ENCODE results near the gene ZSWIM1.

The ZSWIM1 gene

GRCh38 chr20:45850238-45850637, 30.8 kb upstream of the ZSWIM1 start:
- Histone ChIP-seq H3F3A (ENCODE audit: insufficient read depth, low read length) (no peaks in the 10 kb centered on the region), H3K79me2 (ENCODE audit: low read length) (peaks cover 9% of the 10 kb centered on the region)
- TF ChIP-seq EZH2phosphoT487 (IDR thresholded peaks at IDR 0.05; ENCODE audit: low read length), result no peak
- TF ChIP-seq EZH2 (optimal IDR thresholded peaks at IDR 0.05; ENCODE audit: low read depth, low read length), result no peak
- TF ChIP-seq, protein P1, sequence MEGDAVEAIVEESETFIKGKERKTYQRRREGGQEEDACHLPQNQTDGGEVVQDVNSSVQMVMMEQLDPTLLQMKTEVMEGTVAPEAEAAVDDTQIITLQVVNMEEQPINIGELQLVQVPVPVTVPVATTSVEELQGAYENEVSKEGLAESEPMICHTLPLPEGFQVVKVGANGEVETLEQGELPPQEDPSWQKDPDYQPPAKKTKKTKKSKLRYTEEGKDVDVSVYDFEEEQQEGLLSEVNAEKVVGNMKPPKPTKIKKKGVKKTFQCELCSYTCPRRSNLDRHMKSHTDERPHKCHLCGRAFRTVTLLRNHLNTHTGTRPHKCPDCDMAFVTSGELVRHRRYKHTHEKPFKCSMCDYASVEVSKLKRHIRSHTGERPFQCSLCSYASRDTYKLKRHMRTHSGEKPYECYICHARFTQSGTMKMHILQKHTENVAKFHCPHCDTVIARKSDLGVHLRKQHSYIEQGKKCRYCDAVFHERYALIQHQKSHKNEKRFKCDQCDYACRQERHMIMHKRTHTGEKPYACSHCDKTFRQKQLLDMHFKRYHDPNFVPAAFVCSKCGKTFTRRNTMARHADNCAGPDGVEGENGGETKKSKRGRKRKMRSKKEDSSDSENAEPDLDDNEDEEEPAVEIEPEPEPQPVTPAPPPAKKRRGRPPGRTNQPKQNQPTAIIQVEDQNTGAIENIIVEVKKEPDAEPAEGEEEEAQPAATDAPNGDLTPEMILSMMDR (IDR thresholded peaks at IDR 0.05; ENCODE audit: low read length), result no peak

GRCh38 chr20:45850926-45851325, 30.1 kb upstream of the ZSWIM1 start:
- Histone ChIP-seq H3K9ac (ENCODE audit: low read length) (no peak overlapping the region), H3K4me3 (ENCODE audit: low read length) (no peak overlapping the region), H3K27ac (ENCODE audit: low read length) (no peak overlapping the region), H4K20me1 (ENCODE audit: insufficient read depth, low read length) (no peaks in the 10 kb centered on the region), H3K4me1 (ENCODE audit: low read length) (no peaks in the 10 kb centered on the region; the same call in 1 of the 2 replicates), H3K79me2 (ENCODE audit: low read length) (peaks cover 12% of the 10 kb centered on the region), H3K27me3 (replicated peaks; ENCODE audit: insufficient read depth, low read length) (no peaks in the 10 kb centered on the region), H3K4me2 (ENCODE audit: low read depth, low read length) (no peak overlapping the region), H3F3A (ENCODE audit: insufficient read depth, low read length) (no peaks in the 10 kb centered on the region), H3K9me2 (replicated peaks; ENCODE audit: insufficient read depth, low read length) (no peaks in the 10 kb centered on the region), H2AFZ (ENCODE audit: low read length) (no peak overlapping the region), H3K9me3 (replicated peaks; ENCODE audit: insufficient read depth, low read length) (no peaks in the 10 kb centered on the region), H3K36me3 (replicated peaks; ENCODE audit: insufficient read depth, low read length) (no peaks in the 10 kb centered on the region)
- DNase-seq, result no peak
- TF ChIP-seq EZH2phosphoT487 (IDR thresholded peaks at IDR 0.05; ENCODE audit: low read length) (no peak), EZH2 (optimal IDR thresholded peaks at IDR 0.05; ENCODE audit: low read depth, low read length) (no peak)
- TF ChIP-seq, protein P1 (IDR thresholded peaks at IDR 0.05; ENCODE audit: low read length), result no peak

More at GRCh38 chr20:45850238-45850637, 30.8 kb upstream of the ZSWIM1 start:
- H3K9me2 ChIP-seq (replicated peaks; ENCODE audit: insufficient read depth, low read length), result no peaks in the 10 kb centered on the region
- no peaks in the 10 kb centered on the region for H3K9me3 ChIP-seq (replicated peaks; ENCODE audit: insufficient read depth, low read length)
- H3K9ac ChIP-seq (ENCODE audit: low read length), result no peak overlapping the region
- H3K4me2 ChIP-seq (ENCODE audit: low read depth, low read length), result no peak overlapping the region
- DNase-seq, result no peak
- H3K4me3 ChIP-seq (ENCODE audit: low read length), result no peak overlapping the region
- no peaks in the 10 kb centered on the region for H3K36me3 ChIP-seq (replicated peaks; ENCODE audit: insufficient read depth, low read length)
- no peak overlapping the region for H3K27ac ChIP-seq (ENCODE audit: low read length)
- no peak overlapping the region for H2AFZ ChIP-seq (ENCODE audit: low read length)
- no peaks in the 10 kb centered on the region for H3K27me3 ChIP-seq (replicated peaks; ENCODE audit: insufficient read depth, low read length)
- no peaks in the 10 kb centered on the region for H4K20me1 ChIP-seq (ENCODE audit: insufficient read depth, low read length)
- no peaks in the 10 kb centered on the region for H3K4me1 ChIP-seq (ENCODE audit: low read length)

DNA sequence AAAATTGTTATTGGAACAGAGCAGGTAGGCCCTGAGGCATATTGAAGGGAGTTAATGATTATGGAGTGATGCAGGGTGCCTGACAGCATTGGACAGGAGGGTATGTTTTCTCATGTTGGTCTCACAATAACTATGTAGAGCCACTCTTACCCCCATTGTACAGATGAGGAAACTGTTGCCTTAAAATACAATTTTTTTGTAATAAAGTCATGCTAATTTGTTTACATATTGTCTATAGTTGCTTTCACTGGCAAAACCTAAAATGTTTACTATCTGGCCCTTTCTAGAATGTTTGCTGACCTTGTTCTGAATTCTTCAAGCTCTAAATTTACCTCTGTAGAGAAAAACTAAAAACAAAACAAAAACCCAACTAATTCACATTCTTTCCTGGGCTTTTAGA, 29.5 kb upstream of the ZSWIM1 start:
- H3K9me2 ChIP-seq (replicated peaks; ENCODE audit: insufficient read depth, low read length), result no peaks in the 10 kb centered on the region
- no peak overlapping the region for H3K4me2 ChIP-seq (ENCODE audit: low read depth, low read length)
- H3K27me3 ChIP-seq (replicated peaks; ENCODE audit: insufficient read depth, low read length), result no peaks in the 10 kb centered on the region
- H3K4me1 ChIP-seq (ENCODE audit: low read length), result no peaks in the 10 kb centered on the region; the same call in 1 of the 2 replicates
- H3F3A ChIP-seq (ENCODE audit: insufficient read depth, low read length), result no peaks in the 10 kb centered on the region
- no peak overlapping the region for H3K9ac ChIP-seq (ENCODE audit: low read length)
- H2AFZ ChIP-seq (ENCODE audit: low read length), result no peak overlapping the region
- TF ChIP-seq EZH2 (optimal IDR thresholded peaks at IDR 0.05; ENCODE audit: low read depth, low read length) (no peak), EZH2phosphoT487 (IDR thresholded peaks at IDR 0.05; ENCODE audit: low read length) (no peak)
- TF ChIP-seq, protein P1 (IDR thresholded peaks at IDR 0.05; ENCODE audit: low read length), result no peak
- H3K36me3 ChIP-seq (replicated peaks; ENCODE audit: insufficient read depth, low read length), result no peaks in the 10 kb centered on the region
- no peak overlapping the region for H3K4me3 ChIP-seq (ENCODE audit: low read length)
- no peaks in the 10 kb centered on the region for H3K9me3 ChIP-seq (replicated peaks; ENCODE audit: insufficient read depth, low read length)
- H3K79me2 ChIP-seq (ENCODE audit: low read length), result peaks cover 18% of the 10 kb centered on the region
- H3K27ac ChIP-seq (ENCODE audit: low read length), result no peak overlapping the region
- DNase-seq, result no peak
- no peaks in the 10 kb centered on the region for H4K20me1 ChIP-seq (ENCODE audit: insufficient read depth, low read length)
